Stimulated activated CD4-positive, alpha-beta T cell treated with anti-CD3 and anti-CD28 coated beads, Interleukin-15, amount 100 ng/mL, for 1 hour (primary cell): ENCODE results near the gene TBCK.

Source experiments
- DNase-seq, 2 donors: peaks; one replicate each; pipeline ENCODE4 v3.0.0-alpha.2; 2020; ENCODE audit warnings: low read depth in 1 of 2, low spot score in 1 of 2

The TBCK gene

GRCh38 chr4:106287353-106287969, 28.5 kb downstream of the TBCK start:
- DNase-seq, result no peak

GRCh38 chr4:106286611-106287010, 29.4 kb downstream of the TBCK start:
- no peak for DNase-seq

GRCh38 chr4:106284227-106284626, 31.8 kb downstream of the TBCK start:
- no peak for DNase-seq

- DNase-seq, result no peak
These were observed 38.8 kb downstream of the TBCK start for GRCh38 chr4:106277140-106277675.

- no peak for DNase-seq
These were observed 42.2 kb downstream of the TBCK start for GRCh38 chr4:106273831-106274230.

GRCh38 chr4:106270736-106271135, 45.3 kb downstream of the TBCK start:
- no peak for DNase-seq

GRCh38 chr4:106269711-106270110, 46.3 kb downstream of the TBCK start:
- DNase-seq, result no peak

GRCh38 chr4:106268786-106269185, 47.2 kb downstream of the TBCK start:
- no peak for DNase-seq

GRCh38 chr4:106266201-106266600, 49.8 kb downstream of the TBCK start:
- DNase-seq, result no peak

- DNase-seq, result no peak
These were observed 51.7 kb downstream of the TBCK start for GRCh38 chr4:106264331-106264728.

GRCh38 chr4:106263594-106264330, 52.2 kb downstream of the TBCK start:
- DNase-seq, result no peak

GRCh38 chr4:106261980-106262379, 54.0 kb downstream of the TBCK start:
- DNase-seq, result no peak

GRCh38 chr4:106258145-106259045, 57.6 kb downstream of the TBCK start:
- no peak for DNase-seq

- DNase-seq, result no peak
These were observed 59.8 kb downstream of the TBCK start for GRCh38 chr4:106256190-106256589.

GRCh38 chr4:106255195-106255594, 60.8 kb downstream of the TBCK start:
- no peak for DNase-seq

GRCh38 chr4:106253364-106254129, 62.5 kb downstream of the TBCK start:
- no peak for DNase-seq

- no peak for DNase-seq
These were observed 68.4 kb downstream of the TBCK start for GRCh38 chr4:106247600-106247999.

- no peak for DNase-seq
These were observed 69.6 kb downstream of the TBCK start for GRCh38 chr4:106246441-106246840.

- DNase-seq, result no peak
These were observed 70.8 kb downstream of the TBCK start for GRCh38 chr4:106245176-106245575.

- no peak for DNase-seq
These were observed 75.3 kb downstream of the TBCK start for GRCh38 chr4:106240699-106241098.
